Muscle of leg (tissue), 16 donors: Measurements from ENCODE around the gene SDHAF2. TPM values are rescaled to one million over a fixed set of nuclear protein-coding genes. Genes with fewer than 3 reads are reported as not detected.
A peak's percentile ranks its signal among the peaks of the same experiment; 100 is the strongest.
"Not testable (repeated sequence)": the region's sequence is repeated elsewhere in the genome, so short reads cannot be mapped to it uniquely, and the experiment has no call there.

Source experiments
- DNase-seq: peaks from one replicate; pipeline ENCODE4 v3.0.0; 2013
- H3K27ac ChIP-seq: one replicate; pipeline ENCODE4 v1.5.1; 2013; ENCODE audit warnings: mild to moderate bottlenecking, low read length, control low read depth
- H3K27me3 ChIP-seq: one replicate; pipeline ENCODE4 v1.6.1; 2013; ENCODE audit warnings: low read length; ENCODE audit not compliant: control insufficient read depth, insufficient read depth
- H3K36me3 ChIP-seq: one replicate; pipeline ENCODE4 v1.6.1; 2013; ENCODE audit warnings: low read length; ENCODE audit not compliant: control insufficient read depth, insufficient read depth
- H3K4me1 ChIP-seq: one replicate; pipeline ENCODE4 v1.6.1; 2013; ENCODE audit warnings: low read length; ENCODE audit not compliant: control insufficient read depth, insufficient read depth
- H3K4me3 ChIP-seq: one replicate; pipeline ENCODE4 v1.5.1; 2013; ENCODE audit warnings: low read length, control low read depth
- H3K9me3 ChIP-seq: replicated peaks from 2 replicates; pipeline ENCODE4 v1.6.1; 2013; ENCODE audit warnings: low read depth, low read length; ENCODE audit not compliant: control insufficient read depth
- WGBS: methylation state at CpG from one replicate; pipeline ENCODE4 v1.1.5; 2013; ENCODE audit warnings: missing lambda C conversion rate; ENCODE audit not compliant: insufficient coverage; 5-methylcytosine and 5-hydroxymethylcytosine counted together
- long read RNA-seq, 11 donors: transcript quantifications; one replicate each; lab custom pipeline, GENCODE V29; 2026
- polyA plus RNA-seq, 8 donors: library from polyadenylated mRNA; unstranded; fragments of 120-200 nt; gene quantifications; one replicate each; pipeline versions ENCODE4 v1.2.1 to v1.2.3, GENCODE V29; 2013; ENCODE audit warnings: inconsistent platforms in 1 of 8, low replicate concordance in 1 of 8; ENCODE audit not compliant: insufficient read length in 8 of 8, insufficient read depth in 1 of 8
- total RNA-seq: library from RNA; stranded (reverse); fragments of 120-200 nt; gene quantifications from one replicate; pipeline ENCODE4 v1.2.4, GENCODE V29; 2013

SDHAF2 gene
- total RNA-seq (28.0 TPM), polyA plus RNA-seq (10 to 100 TPM; 25.2 to 40.2 (median 35.3) TPM)
- long read RNA-seq, donor 1, transcript SDHAF2-201 (4 exons, 2,033 nt): major isoform, 5 of 8 reads
- long read RNA-seq, donor 1, partial matches to known transcripts: 0 of 8 reads
- long read RNA-seq, donor 1, other reads (novel, unspliced or antisense): 0 of 8 reads
- long read RNA-seq, donor 2, partial matches to known transcripts: 0 of 5 reads
- long read RNA-seq, donor 2, other reads (novel, unspliced or antisense): 0 of 5 reads
- long read RNA-seq, donor 3, transcript SDHAF2-201 (4 exons, 2,033 nt): major isoform, 17 of 21 reads
- long read RNA-seq, donor 3, partial matches to known transcripts: 0 of 21 reads
- long read RNA-seq, donor 3, other reads (novel, unspliced or antisense): 0 of 21 reads
- long read RNA-seq, donor 4, transcript SDHAF2-201 (4 exons, 2,033 nt): major isoform, 9 of 13 reads
- long read RNA-seq, donor 4, partial matches to known transcripts: 0 of 13 reads
- long read RNA-seq, donor 4, other reads (novel, unspliced or antisense): 0 of 13 reads
- long read RNA-seq, donor 5, transcript SDHAF2-201 (4 exons, 2,033 nt): major isoform, 45 of 61 reads
- long read RNA-seq, donor 5, transcript SDHAF2-206 (2 exons, 835 nt): minor isoform, 13 of 61 reads
- long read RNA-seq, donor 5, partial matches to known transcripts: 0 of 61 reads
- long read RNA-seq, donor 5, other reads (novel, unspliced or antisense): 0 of 61 reads
- long read RNA-seq, donor 6, transcript SDHAF2-206 (2 exons, 835 nt): minor isoform, 6 of 32 reads
- long read RNA-seq, donor 6, transcript SDHAF2-201 (4 exons, 2,033 nt): major isoform, 23 of 32 reads
- long read RNA-seq, donor 6, partial matches to known transcripts: 0 of 32 reads
- long read RNA-seq, donor 6, other reads (novel, unspliced or antisense): 0 of 32 reads
- long read RNA-seq, donor 7, transcript SDHAF2-201 (4 exons, 2,033 nt): major isoform, 24 of 38 reads
- long read RNA-seq, donor 7, partial matches to known transcripts: 8 of 38 reads
- long read RNA-seq, donor 7, other reads (novel, unspliced or antisense): 0 of 38 reads
- long read RNA-seq, donor 8, transcript SDHAF2-206 (2 exons, 835 nt): minor isoform, 5 of 19 reads
- long read RNA-seq, donor 8, transcript SDHAF2-201 (4 exons, 2,033 nt): major isoform, 12 of 19 reads
- long read RNA-seq, donor 8, partial matches to known transcripts: 0 of 19 reads
- long read RNA-seq, donor 8, other reads (novel, unspliced or antisense): 0 of 19 reads
- long read RNA-seq, donor 9, transcript SDHAF2-201 (4 exons, 2,033 nt): major isoform, 12 of 19 reads
- long read RNA-seq, donor 9, partial matches to known transcripts: 0 of 19 reads
- long read RNA-seq, donor 9, other reads (novel, unspliced or antisense): 0 of 19 reads
- long read RNA-seq, donor 10, transcript SDHAF2-201 (4 exons, 2,033 nt): major isoform, 31 of 38 reads
- long read RNA-seq, donor 10, transcript SDHAF2-206 (2 exons, 835 nt): minor isoform, 5 of 38 reads
- long read RNA-seq, donor 10, partial matches to known transcripts: 0 of 38 reads
- long read RNA-seq, donor 10, other reads (novel, unspliced or antisense): 0 of 38 reads
- long read RNA-seq, donor 11, transcript SDHAF2-201 (4 exons, 2,033 nt): major isoform, 15 of 18 reads
- long read RNA-seq, donor 11, partial matches to known transcripts: 0 of 18 reads
- long read RNA-seq, donor 11, other reads (novel, unspliced or antisense): 0 of 18 reads

GRCh38 chr11:61429691-61430582 lies at the start of gene SDHAF2, which contains the start of gene CPSF7:
Gene SDHAF2, plus strand, starts transcription at chr11:61430124. Its CDS starts 23 bp downstream, at chr11:61430147.
Gene CPSF7, minus strand, starts transcription at chr11:61429975. Its CDS starts 740 bp downstream, at chr11:61429235.
- Histone ChIP-seq H3K27ac (peak within 1 kb of the TSS; percentile 100), H3K9me3 (no peaks in the 10 kb centered on the region), H3K27me3 (no peaks in the 10 kb centered on the region), H3K36me3 (peaks cover 34% of the 10 kb centered on the region), H3K4me3 (peak within 1 kb of the TSS; percentile 89), H3K4me1 (peaks cover 10% of the 10 kb centered on the region)
- peak; percentile 98 for DNase-seq
- WGBS: under 1% methylated on average over 64 of the region's 82 CpGs

GRCh38 chr11:61380884-61381283 lies 49.0 kb upstream of the SDHAF2 start:
- H3K36me3 ChIP-seq: peaks cover 3% of the 10 kb centered on the region
- H3K9me3 ChIP-seq: no peaks in the 10 kb centered on the region
- 95% methylated on average over 2 of the region's 9 CpGs for WGBS
- no peaks in the 10 kb centered on the region for H3K4me1 ChIP-seq
- H3K27me3 ChIP-seq: no peaks in the 10 kb centered on the region
- H3K4me3 ChIP-seq: no peak overlapping the region
- DNase-seq: no peak
- no peak overlapping the region for H3K27ac ChIP-seq

GRCh38 chr11:61383859-61384258 lies 46.1 kb upstream of the SDHAF2 start:
- not testable (repeated sequence) for H3K4me1 ChIP-seq, H3K4me3 ChIP-seq, H3K27me3 ChIP-seq, H3K36me3 ChIP-seq, H3K9me3 ChIP-seq, DNase-seq, H3K27ac ChIP-seq
- 92% methylated on average over 5 of the region's 5 CpGs for WGBS

- H3K27me3 ChIP-seq: no peaks in the 10 kb centered on the region
- DNase-seq: no peak
- H3K36me3 ChIP-seq: no peaks in the 10 kb centered on the region
- 85% methylated on average over 10 of the region's 15 CpGs for WGBS
- no peaks in the 10 kb centered on the region for H3K4me1 ChIP-seq
- no peaks in the 10 kb centered on the region for H3K9me3 ChIP-seq
- H3K27ac ChIP-seq: no peak overlapping the region
- H3K4me3 ChIP-seq: no peak overlapping the region
Observed at GRCh38 chr11:61384271-61385242, 45.4 kb upstream of the SDHAF2 start.

- Histone ChIP-seq H3K4me1 (peaks cover 12% of the 10 kb centered on the region), H3K4me3 (no peak overlapping the region), H3K9me3 (peaks cover 4% of the 10 kb centered on the region), H3K27me3 (no peaks in the 10 kb centered on the region), H3K27ac (no peak overlapping the region), H3K36me3 (peaks cover 7% of the 10 kb centered on the region)
- 50% methylated on average over 1 of the region's 1 CpG for WGBS
- DNase-seq: no peak
Observed at GRCh38 chr11:61390161-61390560, 39.8 kb upstream of the SDHAF2 start.

GRCh38 chr11:61392981-61393595 lies 36.8 kb upstream of the SDHAF2 start:
- peak; percentile 24 for DNase-seq
- WGBS: 0% methylated on average over 4 of the region's 15 CpGs
- H3K4me3 ChIP-seq: peak overlapping the region; percentile 95
- peaks cover 12% of the 10 kb centered on the region for H3K4me1 ChIP-seq
- H3K27ac ChIP-seq: peak overlapping the region; percentile 77
- H3K27me3 ChIP-seq: no peaks in the 10 kb centered on the region
- H3K9me3 ChIP-seq: peaks cover 4% of the 10 kb centered on the region
- peaks cover 19% of the 10 kb centered on the region for H3K36me3 ChIP-seq

- DNase-seq: no peak
- WGBS: 95% methylated on average over 2 of the region's 2 CpGs
- Histone ChIP-seq H3K4me3 (no peak overlapping the region), H3K36me3 (peaks cover 75% of the 10 kb centered on the region), H3K27me3 (no peaks in the 10 kb centered on the region), H3K9me3 (no peaks in the 10 kb centered on the region), H3K27ac (no peak overlapping the region), H3K4me1 (no peaks in the 10 kb centered on the region)
Observed at GRCh38 chr11:61401173-61401572, 28.8 kb upstream of the SDHAF2 start.
